Measurements from ENCODE around the gene GPR84.

GPR84 gene

GRCh38 chr12:54373649-54374561 is 9.6 kb upstream of the GPR84 start:
- peak; percentile 75 for DNase-seq (ENCODE audit: low spot score)

GRCh38 chr12:54372113-54372806 is 8.0 kb upstream of the GPR84 start:
- no peak for DNase-seq (ENCODE audit: low spot score)

GRCh38 chr12:54371328-54372112 is 7.2 kb upstream of the GPR84 start:
- no peak for DNase-seq (ENCODE audit: low spot score)

- peak; percentile 91 for DNase-seq (ENCODE audit: low spot score)
Observed at GRCh38 chr12:54370171-54370730, 6.0 kb upstream of the GPR84 start.

GRCh38 chr12:54369597-54370131 is 5.4 kb upstream of the GPR84 start:
- DNase-seq (ENCODE audit: low spot score): no peak

GRCh38 chr12:54368709-54369596 is 4.7 kb upstream of the GPR84 start:
- DNase-seq (ENCODE audit: low spot score): peak; percentile 91

- no peak for DNase-seq (ENCODE audit: low spot score)
Observed at GRCh38 chr12:54368025-54368708, 3.9 kb upstream of the GPR84 start.

GRCh38 chr12:54363618-54364017 is 668 bp downstream of the GPR84 start:
- no peak for DNase-seq (ENCODE audit: low spot score)

- DNase-seq (ENCODE audit: low spot score): no peak
Observed at GRCh38 chr12:54363047-54363446, 1.2 kb downstream of the GPR84 start.

GRCh38 chr12:54360717-54361456 is 3.4 kb downstream of the GPR84 start:
- peak; percentile 67 for DNase-seq (ENCODE audit: low spot score)

- DNase-seq (ENCODE audit: low spot score): no peak
Observed at GRCh38 chr12:54359762-54360351, 4.4 kb downstream of the GPR84 start.

GRCh38 chr12:54358945-54359761 is 5.1 kb downstream of the GPR84 start:
- peak; percentile 100 for DNase-seq (ENCODE audit: low spot score)

GRCh38 chr12:54358191-54358944 is 5.9 kb downstream of the GPR84 start:
- no peak for DNase-seq (ENCODE audit: low spot score)

- DNase-seq (ENCODE audit: low spot score): no peak
Observed at GRCh38 chr12:54357506-54358190, 6.6 kb downstream of the GPR84 start.

- DNase-seq (ENCODE audit: low spot score): no peak
Observed at GRCh38 chr12:54356951-54357356, 7.3 kb downstream of the GPR84 start.

- no peak for DNase-seq (ENCODE audit: low spot score)
Observed at GRCh38 chr12:54356228-54356627, 8.1 kb downstream of the GPR84 start.
